ENCODE results near the gene LNP1. TPM values are rescaled to one million over a fixed set of nuclear protein-coding genes. Genes with fewer than 3 reads are reported as not detected.
A peak's percentile ranks its signal among the peaks of the same experiment; 100 is the strongest.

The LNP1 gene
- total RNA-seq, 1 donor from 2014 or later, result 26.5 TPM

DNA sequence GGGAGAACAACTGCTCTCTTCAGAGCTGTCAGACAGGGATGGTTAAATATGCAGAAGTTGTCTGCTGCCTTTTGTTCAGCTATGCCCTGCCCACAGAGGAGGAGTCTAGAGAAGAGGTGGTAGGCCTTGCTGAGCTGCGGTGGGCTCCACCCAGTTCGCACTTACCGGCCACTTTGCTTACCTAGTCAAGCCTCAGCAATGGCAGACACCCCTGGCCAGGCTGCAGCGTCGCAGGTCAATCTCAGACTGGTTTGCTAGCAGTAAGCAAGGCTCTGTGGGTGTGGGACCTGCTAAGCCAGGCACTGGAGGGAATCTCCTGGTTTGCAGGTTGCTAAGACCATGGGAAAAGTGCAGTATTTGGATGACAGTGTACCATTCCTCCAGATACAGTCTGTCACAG lies 78.7 kb downstream of the LNP1 start:
- H2AFZ ChIP-seq (replicated peaks), result peak overlapping the region; percentile 57
- no peaks in the 10 kb centered on the region for H3K4me1 Mint-ChIP-seq
- no peaks in the 10 kb centered on the region for H4K20me1 ChIP-seq (ENCODE audit: low read depth)
- no peak overlapping the region for H3K4me3 ChIP-seq
- H3K79me2 ChIP-seq (ENCODE audit: low read depth), result no peaks in the 10 kb centered on the region
- H3K9me3 ChIP-seq (ENCODE audit: low read depth), result no peaks in the 10 kb centered on the region
- no peak for TF ChIP-seq EZH2phosphoT487 (IDR thresholded peaks at IDR 0.05)
- TF ChIP-seq CTCF (IDR thresholded peaks at IDR 0.05), result no peak
- TF ChIP-seq EZH2 (IDR thresholded peaks at IDR 0.05), result no peak
- H3K27me3 Mint-ChIP-seq (ENCODE audit: insufficient read depth, low read depth), result no peaks in the 10 kb centered on the region
- no peaks in the 10 kb centered on the region for H3F3A ChIP-seq (ENCODE audit: low read depth)
- H3K27ac Mint-ChIP-seq, result no peak overlapping the region
- no peaks in the 10 kb centered on the region for H3K4me1 ChIP-seq
- H3K9ac ChIP-seq, result no peak overlapping the region
- no peak overlapping the region for H3K4me3 Mint-ChIP-seq
- H3K27me3 ChIP-seq, result no peaks in the 10 kb centered on the region
- H3K9me3 Mint-ChIP-seq, result peaks cover 5% of the 10 kb centered on the region
- no peak overlapping the region for H3K4me2 ChIP-seq
- H3K27ac ChIP-seq, result no peak overlapping the region
- H3K36me3 ChIP-seq, result no peaks in the 10 kb centered on the region
- DNase-seq (ENCODE audit: low spot score), result no peak
- no peaks in the 10 kb centered on the region for H3K36me3 Mint-ChIP-seq

- no peak overlapping the region for H3K4me3 ChIP-seq
- Mint-ChIP-seq H3K36me3 (no peaks in the 10 kb centered on the region), H3K27ac (no peak overlapping the region), H3K4me3 (no peak overlapping the region), H3K9me3 (peaks cover 3% of the 10 kb centered on the region), H3K4me1 (no peaks in the 10 kb centered on the region), H3K27me3 (ENCODE audit: insufficient read depth, low read depth) (no peaks in the 10 kb centered on the region)
- H3K9ac ChIP-seq, result no peak overlapping the region
- H3K36me3 ChIP-seq, result no peaks in the 10 kb centered on the region
- no peaks in the 10 kb centered on the region for H3K9me3 ChIP-seq (ENCODE audit: low read depth)
- no peaks in the 10 kb centered on the region for H3F3A ChIP-seq (ENCODE audit: low read depth)
- no peak for TF ChIP-seq CTCF (IDR thresholded peaks at IDR 0.05)
- TF ChIP-seq EZH2 (IDR thresholded peaks at IDR 0.05), result no peak
- no peak for TF ChIP-seq EZH2phosphoT487 (IDR thresholded peaks at IDR 0.05)
- no peaks in the 10 kb centered on the region for H4K20me1 ChIP-seq (ENCODE audit: low read depth)
- H3K27me3 ChIP-seq, result no peaks in the 10 kb centered on the region
- no peak for DNase-seq (ENCODE audit: low spot score)
- H3K79me2 ChIP-seq (ENCODE audit: low read depth), result no peaks in the 10 kb centered on the region
- no peak overlapping the region for H3K4me2 ChIP-seq
- no peak overlapping the region for H2AFZ ChIP-seq (replicated peaks)
- H3K27ac ChIP-seq, result no peak overlapping the region
- no peaks in the 10 kb centered on the region for H3K4me1 ChIP-seq
Measured at GRCh38 chr3:100482176-100482575, 80.8 kb downstream of the LNP1 start.

DNA sequence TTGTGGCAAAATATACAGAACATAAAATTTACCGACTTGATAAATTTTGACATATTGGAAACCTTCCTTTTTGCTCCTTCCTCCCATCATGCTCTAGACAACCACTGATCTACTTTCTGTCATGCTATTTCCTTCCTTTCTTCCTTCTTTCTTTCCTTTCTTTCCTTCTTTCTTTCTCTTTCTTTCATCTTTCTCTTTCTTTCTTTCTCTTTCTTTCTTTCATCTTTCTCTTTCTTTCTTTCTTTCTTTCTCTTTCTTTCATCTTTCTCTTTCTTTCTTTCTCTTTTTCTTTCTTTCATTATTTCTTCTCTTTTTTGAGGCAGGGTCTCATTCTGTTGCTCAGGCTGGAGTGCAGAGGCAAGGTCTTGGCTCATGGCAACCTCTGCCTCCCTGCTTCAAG lies 82.2 kb downstream of the LNP1 start:
- no peak for TF ChIP-seq EZH2 (IDR thresholded peaks at IDR 0.05)
- TF ChIP-seq CTCF (IDR thresholded peaks at IDR 0.05), result no peak
- TF ChIP-seq EZH2phosphoT487 (IDR thresholded peaks at IDR 0.05), result no peak
- H3K27ac ChIP-seq, result no peak overlapping the region
- H2AFZ ChIP-seq (replicated peaks), result no peak overlapping the region
- H3K4me3 ChIP-seq, result no peak overlapping the region
- Mint-ChIP-seq H3K4me3 (no peak overlapping the region), H3K9me3 (peaks cover 3% of the 10 kb centered on the region), H3K27ac (no peak overlapping the region), H3K4me1 (no peaks in the 10 kb centered on the region), H3K36me3 (no peaks in the 10 kb centered on the region), H3K27me3 (ENCODE audit: insufficient read depth, low read depth) (no peaks in the 10 kb centered on the region)
- H3K4me2 ChIP-seq, result no peak overlapping the region
- no peaks in the 10 kb centered on the region for H3K36me3 ChIP-seq
- H3K9me3 ChIP-seq (ENCODE audit: low read depth), result no peaks in the 10 kb centered on the region
- H3K27me3 ChIP-seq, result no peaks in the 10 kb centered on the region
- no peak for DNase-seq (ENCODE audit: low spot score)
- no peaks in the 10 kb centered on the region for H3F3A ChIP-seq (ENCODE audit: low read depth)
- no peaks in the 10 kb centered on the region for H4K20me1 ChIP-seq (ENCODE audit: low read depth)
- H3K9ac ChIP-seq, result no peak overlapping the region
- no peaks in the 10 kb centered on the region for H3K79me2 ChIP-seq (ENCODE audit: low read depth)
- H3K4me1 ChIP-seq, result no peaks in the 10 kb centered on the region

Measured in neural progenitor cell (in vitro differentiated cells).